MG63 (cell line): Measurements from ENCODE around the gene F11. TPM values are rescaled to one million over a fixed set of nuclear protein-coding genes. Genes with fewer than 3 reads are reported as not detected.
"Not testable (repeated sequence)": the region's sequence is repeated elsewhere in the genome, so short reads cannot be mapped to it uniquely, and the experiment has no call there.

Experiments used
- DNase-seq: peaks from one replicate; pipeline ENCODE4 v3.0.0-alpha.2; 2020
- H3K27me3 ChIP-seq: fragments of 250-450 bp; sonication (Bioruptor Pico); 2 replicates; pipeline ENCODE4 v1.5.1; 2020; ENCODE audit warnings: mild to moderate bottlenecking, moderate library complexity
- H3K36me3 ChIP-seq: fragments of 250-450 bp; sonication (Bioruptor Pico); 2 replicates; pipeline ENCODE4 v1.5.1; 2020; ENCODE audit warnings: mild to moderate bottlenecking, moderate library complexity
- H3K4me3 ChIP-seq: fragments of 250-450 bp; sonication (Bioruptor Pico); 2 replicates; pipeline ENCODE4 v1.5.1; 2020; ENCODE audit warnings: mild to moderate bottlenecking, moderate library complexity
- H3K9me3 ChIP-seq: fragments of 250-450 bp; sonication (Bioruptor Pico); 2 replicates; pipeline ENCODE4 v1.5.1; 2020; ENCODE audit warnings: mild to moderate bottlenecking, moderate library complexity
- total RNA-seq: library from RNA; depleted of rRNA; stranded (reverse); fragments of >200 nt; shearing (Covaris generic); gene quantifications from 2 replicates; pipeline ENCODE4 v1.2.3, GENCODE V29; 2014; ENCODE audit warnings: low replicate concordance

The F11 gene
- total RNA-seq, 1 experiment from 2014 or later: not detected

DNA sequence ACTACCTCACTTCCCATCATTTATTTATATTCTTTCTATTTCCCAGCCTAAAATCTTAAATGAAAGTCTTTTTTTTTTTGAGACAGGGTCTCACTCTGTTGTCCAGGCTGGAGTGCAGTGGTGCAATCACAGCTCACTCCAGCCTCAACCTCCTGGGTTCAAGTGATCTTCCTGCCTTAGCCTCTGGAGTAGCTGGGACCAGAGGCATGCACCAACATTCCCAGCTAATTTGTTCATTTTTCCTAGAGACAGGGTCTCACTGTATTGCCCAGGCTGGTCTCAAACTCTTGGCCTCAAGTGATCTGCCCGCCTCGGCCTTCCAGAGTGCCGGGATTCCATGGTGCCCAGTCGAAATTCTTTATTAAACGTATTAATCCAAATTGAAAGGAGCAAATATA, 7.4 kb downstream of the F11 start:
- H3K36me3 ChIP-seq, H3K4me3 ChIP-seq, DNase-seq, H3K27me3 ChIP-seq, H3K9me3 ChIP-seq: not testable (repeated sequence)

DNA sequence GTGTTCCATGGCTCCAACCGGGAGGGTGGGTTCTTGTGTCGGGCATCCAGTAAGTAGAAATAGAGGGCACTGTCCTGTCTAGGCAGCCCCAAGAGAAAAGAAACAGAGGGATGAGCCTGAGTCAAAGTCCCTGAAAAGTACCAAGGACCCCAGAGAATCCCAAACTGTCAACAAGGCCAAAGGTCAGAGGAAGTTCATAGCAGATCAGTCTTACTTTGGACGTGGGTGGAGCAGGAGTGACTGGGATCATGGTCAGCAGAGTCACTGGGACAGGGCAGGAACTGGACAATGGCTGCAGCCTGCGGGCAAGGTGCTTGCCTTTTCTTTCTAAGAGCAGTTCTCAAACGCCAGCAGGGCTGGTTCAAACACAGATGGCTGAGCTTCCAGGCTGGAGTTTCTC, 17.3 kb downstream of the F11 start:
- Histone ChIP-seq H3K36me3 (no peaks in the 10 kb centered on the region), H3K9me3 (no peaks in the 10 kb centered on the region), H3K27me3 (no peaks in the 10 kb centered on the region), H3K4me3 (no peak overlapping the region)
- DNase-seq: no peak

DNA sequence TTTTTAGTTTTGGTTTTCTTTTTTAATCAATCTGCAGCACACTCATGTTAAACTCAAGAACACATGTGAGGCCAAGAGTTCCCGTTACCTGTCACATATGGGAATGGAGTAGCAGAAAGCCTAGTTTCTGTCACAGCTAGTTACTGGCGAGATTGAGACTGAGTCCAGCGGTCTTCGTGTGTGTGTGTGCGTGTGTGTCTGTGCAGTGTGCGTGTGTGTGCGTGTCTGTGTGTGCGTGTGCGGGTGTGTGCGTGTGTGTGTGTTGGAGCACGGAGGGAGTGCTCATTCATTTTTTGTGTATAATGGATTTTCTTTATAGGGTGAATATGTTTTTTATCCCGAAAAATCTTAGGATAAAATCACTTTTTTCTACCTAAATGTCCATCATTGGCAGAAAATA, 19.2 kb downstream of the F11 start:
- H3K36me3 ChIP-seq: no peaks in the 10 kb centered on the region
- DNase-seq: no peak
- no peak overlapping the region for H3K4me3 ChIP-seq
- no peaks in the 10 kb centered on the region for H3K27me3 ChIP-seq
- no peaks in the 10 kb centered on the region for H3K9me3 ChIP-seq

DNA sequence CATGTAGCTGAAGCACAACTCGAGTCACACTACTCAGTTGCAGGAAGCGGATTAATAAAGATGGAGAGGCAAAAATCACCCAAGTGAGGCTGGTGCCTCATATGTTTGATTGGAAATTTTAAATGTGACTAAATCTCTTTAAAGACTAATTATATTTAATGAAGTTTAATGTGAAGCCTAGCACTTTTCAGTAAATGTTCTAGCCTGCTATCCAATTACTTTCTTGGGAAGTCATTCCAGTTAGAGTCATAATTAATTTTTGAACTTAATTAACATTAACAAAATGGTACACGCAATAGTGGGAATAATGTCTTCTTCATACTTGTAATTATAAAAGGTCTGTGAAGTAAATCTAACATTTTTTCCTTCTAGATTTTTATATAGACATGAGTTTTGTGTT, 20.6 kb downstream of the F11 start:
- Histone ChIP-seq H3K9me3 (no peaks in the 10 kb centered on the region), H3K27me3 (no peaks in the 10 kb centered on the region), H3K36me3 (no peaks in the 10 kb centered on the region), H3K4me3 (no peak overlapping the region)
- no peak for DNase-seq

DNA sequence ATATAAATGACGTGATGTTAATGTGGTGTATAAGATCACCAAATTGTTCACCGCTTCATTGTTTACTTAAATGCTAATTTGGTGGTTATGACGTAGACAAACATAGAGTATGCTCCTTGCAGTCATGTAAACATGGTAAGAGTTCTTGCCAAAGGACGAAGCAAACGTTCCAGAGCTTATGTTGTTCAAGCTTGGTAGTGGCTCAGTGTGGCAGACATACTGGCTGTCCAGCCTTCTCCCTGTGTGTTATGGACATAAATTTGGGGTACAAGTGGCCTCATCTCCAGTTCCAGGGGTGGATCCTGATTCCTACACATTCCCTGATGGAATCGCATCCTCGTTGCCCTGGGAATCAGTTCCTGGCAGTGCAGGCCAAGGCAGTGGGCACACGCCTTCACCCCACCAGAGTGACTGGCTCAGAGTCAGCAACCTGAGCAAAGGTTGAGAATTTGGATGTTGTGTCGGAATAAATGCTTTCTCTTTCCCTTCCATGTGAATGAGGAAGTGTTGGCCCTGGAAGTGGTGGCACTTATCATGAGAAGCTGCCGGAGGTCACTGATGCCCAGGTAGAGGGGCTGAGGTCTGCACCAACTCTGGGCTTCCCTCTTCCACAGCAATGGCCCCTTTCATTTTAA, 25.4 kb downstream of the F11 start:
- no peaks in the 10 kb centered on the region for H3K27me3 ChIP-seq
- DNase-seq: no peak
- H3K4me3 ChIP-seq: no peak overlapping the region
- no peaks in the 10 kb centered on the region for H3K36me3 ChIP-seq
- no peaks in the 10 kb centered on the region for H3K9me3 ChIP-seq

DNA sequence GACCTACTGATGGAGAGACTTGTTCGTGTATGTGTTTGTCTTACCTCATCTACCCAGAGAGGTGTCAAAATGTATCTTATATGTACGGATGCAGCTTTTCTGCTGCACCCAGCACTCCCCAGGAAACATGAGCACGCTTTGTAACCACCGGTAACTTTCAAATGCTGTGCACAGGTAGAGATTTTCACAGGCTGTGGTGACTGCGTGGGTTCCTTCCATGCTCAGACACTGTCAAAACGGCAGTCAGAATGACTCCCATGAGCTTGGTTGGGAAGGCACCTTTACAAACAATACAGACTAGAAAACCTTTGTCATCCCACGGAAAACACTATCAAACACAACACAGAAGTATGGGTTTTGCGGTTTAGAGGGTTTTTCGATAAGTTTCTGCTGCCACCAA, 28.2 kb downstream of the F11 start:
- DNase-seq: no peak
- H3K9me3 ChIP-seq: no peaks in the 10 kb centered on the region
- H3K36me3 ChIP-seq: no peaks in the 10 kb centered on the region
- H3K27me3 ChIP-seq: no peaks in the 10 kb centered on the region
- no peak overlapping the region for H3K4me3 ChIP-seq

DNA sequence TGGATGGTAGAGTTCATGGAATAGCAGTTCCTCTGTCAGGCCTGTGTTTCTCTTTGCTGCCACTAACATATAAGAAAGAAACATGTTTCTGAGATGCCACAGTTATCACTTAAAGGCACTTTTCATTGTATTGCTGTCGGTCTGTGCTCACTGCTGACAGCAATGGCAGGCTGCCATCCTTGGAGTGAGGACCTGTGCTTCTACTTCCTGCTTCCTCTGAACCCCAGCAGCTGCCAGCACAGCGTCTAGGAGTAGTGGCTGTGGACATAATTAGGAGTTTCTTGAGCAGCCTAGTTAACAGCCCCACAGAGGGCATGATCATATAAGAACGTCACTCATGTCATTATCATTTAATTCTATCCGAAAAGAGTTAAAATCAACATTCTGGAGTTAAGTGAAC, 30.5 kb downstream of the F11 start:
- H3K27me3 ChIP-seq: no peaks in the 10 kb centered on the region
- no peaks in the 10 kb centered on the region for H3K36me3 ChIP-seq
- no peak overlapping the region for H3K4me3 ChIP-seq
- no peaks in the 10 kb centered on the region for H3K9me3 ChIP-seq
- no peak for DNase-seq

DNA sequence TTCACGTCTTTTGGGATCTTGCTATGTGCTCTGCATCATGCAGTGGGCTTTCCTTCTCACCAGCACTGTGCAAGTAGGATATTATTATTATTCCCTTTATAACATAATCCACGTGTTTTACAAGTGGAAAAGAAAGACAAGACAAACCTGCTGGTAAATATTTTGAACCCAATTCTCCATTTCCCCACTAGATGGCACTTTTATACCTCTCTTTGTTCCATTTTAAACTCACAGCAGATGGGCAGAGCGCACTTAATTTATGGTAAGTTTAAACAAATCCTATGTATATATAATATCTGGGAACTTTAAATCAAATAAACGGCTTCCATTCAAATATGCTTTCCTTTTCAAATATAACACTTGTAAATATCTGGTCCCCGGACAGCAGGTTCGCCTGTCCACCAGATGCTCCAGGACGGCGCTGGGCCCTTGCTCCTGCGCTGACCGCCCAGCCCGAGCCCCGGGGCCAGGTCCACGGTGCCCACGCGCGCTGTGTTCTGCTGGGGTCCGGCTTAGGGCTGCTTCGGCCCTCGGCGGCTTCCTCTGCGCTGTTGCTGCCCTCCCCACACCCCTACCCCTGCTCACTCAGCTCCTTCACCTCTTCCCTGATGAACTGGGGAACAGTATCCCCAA, 31.1 kb downstream of the F11 start:
- Histone ChIP-seq H3K9me3 (no peaks in the 10 kb centered on the region), H3K36me3 (no peaks in the 10 kb centered on the region), H3K4me3 (no peak overlapping the region), H3K27me3 (no peaks in the 10 kb centered on the region)
- DNase-seq: no peak

DNA sequence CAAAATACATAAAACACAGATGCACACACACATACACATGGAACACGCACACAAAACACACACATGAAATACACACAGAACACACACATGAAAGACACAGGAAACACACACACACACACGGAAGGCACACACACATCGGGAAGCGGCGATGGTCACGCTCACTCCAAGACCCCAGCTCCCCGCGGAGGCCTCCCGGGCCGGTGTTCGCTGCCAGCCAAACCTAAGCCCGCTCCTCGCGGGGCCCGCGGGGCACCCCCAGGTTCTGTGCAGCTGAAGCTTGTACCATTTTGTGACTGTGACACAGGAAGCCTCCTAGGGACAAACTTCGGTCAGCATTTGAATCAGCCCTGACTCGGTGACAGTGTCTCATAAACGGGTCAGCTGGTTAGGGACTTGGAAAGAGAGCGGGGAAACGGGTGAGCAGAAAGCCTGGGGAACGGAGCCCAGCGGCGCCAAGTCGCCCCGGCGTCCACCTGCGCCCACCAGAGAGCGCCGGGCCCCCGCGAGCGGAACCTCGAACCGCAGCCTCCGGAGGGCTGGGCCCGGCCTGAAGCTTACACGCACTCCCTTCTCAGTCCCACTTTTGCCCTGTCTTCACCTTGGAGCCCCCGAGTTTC, 32.1 kb downstream of the F11 start:
- H3K4me3 ChIP-seq: no peak overlapping the region
- H3K27me3 ChIP-seq: no peaks in the 10 kb centered on the region
- DNase-seq: no peak
- no peaks in the 10 kb centered on the region for H3K9me3 ChIP-seq
- no peaks in the 10 kb centered on the region for H3K36me3 ChIP-seq

DNA sequence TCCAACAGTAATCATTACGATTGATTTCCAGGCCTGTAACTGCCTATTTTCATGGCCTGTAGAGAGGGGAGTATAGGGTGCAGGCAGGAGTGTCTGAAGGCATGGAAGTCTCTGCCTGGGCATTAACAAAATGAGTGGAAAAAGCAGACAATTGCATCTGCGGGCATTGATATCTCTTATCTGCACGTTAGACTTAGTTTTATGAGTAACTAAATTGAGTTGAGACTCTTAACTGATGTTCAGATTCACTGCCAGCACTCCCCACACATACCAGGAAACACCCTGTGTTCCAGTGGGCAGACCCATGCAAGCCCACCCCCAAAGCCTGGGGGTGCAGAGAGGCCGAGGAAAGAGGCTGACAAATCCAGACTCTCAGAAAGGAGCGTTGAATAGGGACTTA, 33.3 kb downstream of the F11 start:
- no peaks in the 10 kb centered on the region for H3K9me3 ChIP-seq
- no peak overlapping the region for H3K4me3 ChIP-seq
- no peaks in the 10 kb centered on the region for H3K36me3 ChIP-seq
- DNase-seq: no peak
- H3K27me3 ChIP-seq: no peaks in the 10 kb centered on the region

DNA sequence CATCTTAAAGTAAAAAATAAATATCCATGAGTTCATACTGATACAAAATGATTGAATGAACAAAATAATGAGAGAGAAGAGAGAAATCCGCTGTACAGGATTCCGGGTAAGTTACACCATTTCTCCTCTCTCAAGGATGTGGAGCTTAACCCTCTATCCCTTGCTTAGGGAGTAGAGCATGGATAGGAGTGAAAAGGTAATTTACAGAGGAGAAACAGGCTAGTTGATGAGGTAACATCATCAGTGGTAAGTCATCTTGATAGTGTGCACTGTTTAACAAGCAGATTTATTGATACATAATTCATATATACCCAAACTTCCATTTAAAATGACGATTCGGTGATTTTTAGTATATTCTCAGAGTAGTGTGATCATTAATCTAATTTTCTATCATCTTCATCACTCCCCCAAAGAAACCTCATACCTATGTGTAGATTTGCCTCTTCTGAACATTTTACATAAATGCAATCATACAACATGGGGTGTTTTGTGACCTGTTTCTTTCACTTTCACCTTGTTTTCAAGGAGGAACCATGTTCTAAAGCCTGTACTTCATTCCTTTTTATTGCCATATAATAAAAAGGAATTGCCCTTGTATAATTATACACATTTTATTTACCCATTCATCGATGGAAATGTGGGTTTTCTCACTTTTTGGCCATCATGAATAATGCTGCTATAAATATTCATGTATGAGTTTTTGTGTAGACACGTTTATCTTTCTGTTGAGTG, 34.8 kb downstream of the F11 start:
- H3K36me3 ChIP-seq: no peaks in the 10 kb centered on the region
- no peak for DNase-seq
- H3K4me3 ChIP-seq: no peak overlapping the region
- no peaks in the 10 kb centered on the region for H3K27me3 ChIP-seq
- no peaks in the 10 kb centered on the region for H3K9me3 ChIP-seq

DNA sequence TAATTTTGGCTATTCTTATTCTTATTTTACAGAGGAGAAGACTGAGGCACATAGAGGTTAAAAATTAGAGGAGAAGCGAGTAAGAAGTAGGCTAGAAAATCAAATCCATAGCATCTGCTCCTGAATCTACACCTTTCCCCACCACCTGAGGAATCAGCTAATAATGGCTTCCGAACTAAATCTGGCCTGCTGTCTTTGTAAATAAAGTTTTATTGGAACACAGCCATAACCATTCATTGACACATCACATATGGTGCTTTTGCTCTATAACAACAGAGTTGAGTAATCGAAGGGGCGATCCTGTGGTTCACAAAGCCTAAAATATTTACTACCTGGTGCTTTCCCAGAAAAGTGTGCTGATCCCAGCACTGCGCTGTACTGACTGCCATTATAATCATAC, 38.2 kb downstream of the F11 start:
- Histone ChIP-seq H3K4me3 (no peak overlapping the region), H3K36me3 (no peaks in the 10 kb centered on the region), H3K9me3 (no peaks in the 10 kb centered on the region), H3K27me3 (no peaks in the 10 kb centered on the region)
- DNase-seq: no peak

DNA sequence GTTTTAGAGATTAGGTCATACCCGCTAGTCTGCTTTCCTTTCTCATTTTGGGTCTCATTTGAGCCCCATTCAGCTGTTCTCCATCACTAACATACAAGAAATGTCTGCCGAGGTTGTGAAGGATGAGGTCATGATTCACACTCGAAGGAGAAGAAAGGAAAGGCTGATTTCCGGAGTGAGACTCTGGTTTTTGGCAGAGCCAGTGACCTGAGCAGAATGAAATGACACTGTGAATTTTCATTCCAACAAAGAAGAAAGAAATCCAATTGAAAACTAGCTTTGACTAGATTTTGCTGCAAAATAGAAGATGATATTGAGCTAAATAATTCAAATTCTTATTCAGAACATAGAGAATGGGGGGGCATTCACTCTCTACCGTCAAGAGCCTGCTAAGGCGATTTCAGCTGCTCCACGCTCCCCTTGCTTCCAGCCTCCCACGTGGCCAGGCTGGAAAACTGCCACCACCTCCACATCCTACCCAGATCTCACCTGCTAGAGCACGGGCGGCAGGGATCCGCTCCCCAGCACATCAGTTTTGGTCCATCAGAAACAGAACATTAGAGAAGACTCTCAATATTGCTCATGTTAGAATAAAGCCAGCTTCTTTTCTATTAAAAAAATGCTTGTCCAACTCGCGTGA, 39.0 kb downstream of the F11 start:
- DNase-seq: no peak
- Histone ChIP-seq H3K9me3 (no peaks in the 10 kb centered on the region), H3K4me3 (no peak overlapping the region), H3K27me3 (no peaks in the 10 kb centered on the region), H3K36me3 (no peaks in the 10 kb centered on the region)

DNA sequence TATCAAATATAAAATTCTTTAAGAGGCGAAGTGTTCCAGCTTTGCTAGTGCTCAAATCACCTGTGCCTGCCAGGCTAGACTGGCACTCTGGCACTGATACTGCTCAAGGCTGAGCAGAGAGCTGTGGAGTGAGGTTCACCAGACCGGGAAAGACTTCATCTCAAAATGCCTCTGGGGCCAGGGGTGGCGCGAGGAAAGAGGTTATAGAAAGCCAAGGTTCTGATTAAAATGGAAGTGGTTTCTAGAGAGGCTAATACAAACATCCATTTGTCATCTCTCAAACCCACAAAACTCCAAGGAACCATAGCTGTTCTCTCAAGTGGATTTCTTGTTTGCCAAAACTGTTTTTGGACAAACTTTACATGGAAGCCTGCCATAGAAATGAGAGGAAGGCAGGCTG, 41.5 kb downstream of the F11 start:
- H3K27me3 ChIP-seq: no peaks in the 10 kb centered on the region
- no peak for DNase-seq
- no peak overlapping the region for H3K4me3 ChIP-seq
- H3K9me3 ChIP-seq: no peaks in the 10 kb centered on the region
- no peaks in the 10 kb centered on the region for H3K36me3 ChIP-seq

DNA sequence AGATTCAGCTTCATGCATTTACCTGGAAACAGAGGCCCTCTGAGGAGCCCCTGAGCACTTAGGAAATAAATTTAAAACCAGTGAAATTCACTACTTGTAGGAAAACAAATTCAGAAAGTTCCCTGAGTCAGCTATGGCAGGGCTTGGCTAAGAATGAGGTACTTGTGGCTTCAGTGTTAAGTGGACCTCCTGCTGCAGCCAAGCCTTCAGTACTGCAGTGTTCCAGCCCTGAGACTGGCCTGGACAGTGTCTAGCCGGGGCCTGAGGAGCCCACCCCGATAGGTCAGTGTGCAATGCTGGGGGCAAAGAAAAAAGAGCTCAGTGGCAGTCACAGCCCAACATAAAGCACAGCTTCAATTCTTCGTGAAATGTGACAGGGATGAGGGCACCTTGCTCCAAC, 41.9 kb downstream of the F11 start:
- H3K4me3 ChIP-seq: no peak overlapping the region
- no peak for DNase-seq
- no peaks in the 10 kb centered on the region for H3K36me3 ChIP-seq
- H3K27me3 ChIP-seq: no peaks in the 10 kb centered on the region
- H3K9me3 ChIP-seq: no peaks in the 10 kb centered on the region

DNA sequence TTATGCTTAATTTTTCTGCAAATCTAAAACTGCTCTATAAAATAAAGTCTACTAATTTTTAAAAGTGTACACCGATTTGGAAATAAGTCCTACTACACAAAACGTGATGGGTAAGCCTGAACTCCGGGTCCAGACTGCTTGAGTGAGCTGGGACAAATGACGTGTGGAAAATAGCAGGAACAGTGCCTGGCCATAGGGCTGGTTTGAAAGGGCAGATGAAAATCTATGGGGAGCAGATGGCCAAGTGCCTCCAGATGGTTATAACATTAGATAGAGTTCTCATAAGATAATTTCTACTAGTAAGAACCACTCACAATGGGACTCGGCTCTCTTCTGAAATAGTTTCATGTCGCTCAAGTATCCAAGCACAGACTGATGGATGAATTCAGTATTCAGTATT, 52.5 kb downstream of the F11 start:
- Histone ChIP-seq H3K27me3 (no peaks in the 10 kb centered on the region), H3K4me3 (no peak overlapping the region), H3K36me3 (no peaks in the 10 kb centered on the region), H3K9me3 (no peaks in the 10 kb centered on the region)
- DNase-seq: no peak

DNA sequence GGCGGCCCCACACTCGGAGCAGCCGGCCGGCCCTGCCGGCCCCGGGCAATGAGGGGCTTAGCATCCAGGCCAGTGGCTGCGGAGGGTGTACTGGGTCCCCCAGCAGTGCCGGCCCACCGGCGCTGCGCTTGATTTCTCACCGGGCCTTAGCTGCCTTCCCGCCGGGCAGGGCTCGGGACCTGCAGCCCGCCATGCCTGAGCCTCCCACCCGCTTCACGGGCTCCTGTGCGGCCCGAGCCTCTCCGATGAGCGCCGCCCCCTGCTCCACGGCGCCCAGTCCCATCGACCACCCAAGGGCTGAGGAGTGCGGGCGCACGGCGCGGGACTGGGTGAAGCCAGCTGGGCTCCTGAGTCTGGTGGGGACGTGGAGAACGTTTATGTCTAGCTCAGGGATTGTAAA, 58.7 kb downstream of the F11 start:
- H3K4me3 ChIP-seq, H3K9me3 ChIP-seq: not testable (repeated sequence)

More for the DNA sequence above, 58.7 kb downstream of the F11 start:
- H3K36me3 ChIP-seq, H3K27me3 ChIP-seq, DNase-seq: not testable (repeated sequence)
